ENCODE data around the gene VPS16.

VPS16 gene

GRCh38 chr20:2840138-2840966 lies at the start of gene VPS16, which contains the start of gene PCED1A:
VPS16 (plus strand) TSS chr20:2840745; CDS start chr20:2840775, 30 bp downstream.
PCED1A (minus strand) TSS chr20:2840655; CDS start chr20:2839912, 743 bp downstream.
- DNase-seq = peak; percentile 74

GRCh38 chr20:2793471-2793870 lies 47.1 kb upstream of the VPS16 start:
- no peak for DNase-seq

GRCh38 chr20:2794202-2794748 lies 46.3 kb upstream of the VPS16 start:
- no peak for DNase-seq

GRCh38 chr20:2794866-2795447 lies 45.6 kb upstream of the VPS16 start:
- DNase-seq = no peak

GRCh38 chr20:2795451-2795850 lies 45.1 kb upstream of the VPS16 start:
- no peak for DNase-seq

GRCh38 chr20:2796011-2796660 lies 44.4 kb upstream of the VPS16 start:
- DNase-seq = no peak

GRCh38 chr20:2797136-2797983 lies 43.2 kb upstream of the VPS16 start:
- DNase-seq = no peak

GRCh38 chr20:2798095-2798805 lies 42.3 kb upstream of the VPS16 start:
- no peak for DNase-seq

GRCh38 chr20:2798814-2799213 lies 41.7 kb upstream of the VPS16 start:
- DNase-seq = no peak

- DNase-seq = no peak
Observed at GRCh38 chr20:2799271-2799670, 41.3 kb upstream of the VPS16 start.

GRCh38 chr20:2799688-2800520 lies 40.6 kb upstream of the VPS16 start:
- DNase-seq = no peak

GRCh38 chr20:2800521-2801285 lies 39.8 kb upstream of the VPS16 start, which contains the start of gene CPXM1:
CPXM1 (minus strand) TSS chr20:2800627; CDS start chr20:2800572, 55 bp downstream.
- peak; percentile 20 for DNase-seq

- DNase-seq = no peak
Observed at GRCh38 chr20:2801286-2801728, 39.2 kb upstream of the VPS16 start.

- DNase-seq = no peak
Observed at GRCh38 chr20:2804041-2804828, 36.3 kb upstream of the VPS16 start.

- no peak for DNase-seq
Observed at GRCh38 chr20:2804852-2805688, 35.5 kb upstream of the VPS16 start.

- DNase-seq = no peak
Observed at GRCh38 chr20:2805689-2806350, 34.7 kb upstream of the VPS16 start.

- DNase-seq = no peak
Observed at GRCh38 chr20:2806351-2806701, 34.2 kb upstream of the VPS16 start.

GRCh38 chr20:2807019-2807418 lies 33.5 kb upstream of the VPS16 start:
- no peak for DNase-seq

All from NCI-H1694 treated with DMSO at 0.1 percent for 48 hours (cell line).